HEK293T (cell line): ENCODE results near the gene TP53I11.

Source experiments
- CTBP1 ChIP-seq: fragments of 450-650 bp; IDR thresholded peaks from 2 replicates; pipeline ENCODE4 v1.6.1; 2016; ENCODE audit warnings: borderline replicate concordance
- FOXM1 ChIP-seq: fragments of 450-650 bp; IDR thresholded peaks from 2 replicates; pipeline ENCODE4 v1.6.1; 2017; ENCODE audit warnings: mild to moderate bottlenecking, borderline replicate concordance
- LEF1 ChIP-seq: fragments of 450-650 bp; IDR thresholded peaks from 2 replicates; pipeline ENCODE4 v1.6.1; 2017; ENCODE audit warnings: mild to moderate bottlenecking, borderline replicate concordance
- SUZ12 ChIP-seq: fragments of 450-650 bp; IDR thresholded peaks from 2 replicates; pipeline ENCODE4 v1.6.1; 2016; ENCODE audit warnings: mild to moderate bottlenecking

DNA sequence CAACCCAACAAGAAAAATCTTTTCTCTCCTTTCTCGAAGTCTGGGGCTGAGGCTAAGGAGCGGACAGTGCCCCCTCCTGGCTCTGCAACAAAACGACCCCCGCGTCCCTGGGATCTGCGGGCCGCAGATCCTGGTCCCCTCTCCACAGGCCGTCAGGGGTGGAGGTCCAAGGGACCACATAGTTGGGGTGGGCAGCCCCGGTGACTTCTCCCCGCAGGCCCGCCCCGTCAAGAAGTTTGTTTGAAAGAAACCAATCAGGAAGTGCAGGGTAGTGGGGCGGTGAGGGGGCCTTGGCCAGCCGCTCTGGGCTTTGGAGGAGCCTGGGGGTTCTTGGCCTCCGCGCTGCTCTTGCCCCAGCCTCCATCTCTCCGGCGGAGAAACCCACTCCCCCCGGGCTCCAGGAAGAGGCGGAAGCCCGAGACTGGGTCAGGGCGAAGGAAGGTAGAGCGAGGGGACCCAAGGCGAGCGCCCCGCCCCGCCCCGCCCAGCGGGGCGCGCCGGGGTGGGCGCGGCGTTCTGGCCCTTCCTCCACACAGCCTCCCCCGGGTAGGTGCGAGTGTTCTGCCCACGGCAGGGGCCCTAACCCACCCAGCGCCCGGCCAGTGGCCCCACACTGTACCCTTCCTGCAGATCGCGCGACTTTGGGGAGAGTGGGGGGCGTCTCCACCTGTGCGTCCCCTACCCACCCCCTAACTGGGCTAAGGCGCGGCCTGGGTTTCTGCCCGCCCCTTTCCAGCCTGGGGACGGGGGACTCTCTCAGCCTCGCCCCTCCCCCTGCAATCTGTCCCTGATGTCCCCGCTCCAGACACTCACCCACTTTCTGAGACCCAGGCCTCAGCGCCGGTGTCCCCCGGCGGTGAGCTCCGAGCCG, 1.3 kb downstream of the TP53I11 start:
- TF ChIP-seq FOXM1: no peak
- no peak for TF ChIP-seq CTBP1
- TF ChIP-seq LEF1: no peak
- no peak for TF ChIP-seq SUZ12
